Measurements from ENCODE around the gene SMAGP. TPM values are rescaled to one million over a fixed set of nuclear protein-coding genes. Genes with fewer than 3 reads are reported as not detected.

The SMAGP gene
- total and polyA plus RNA-seq, 2 of the 13 experiments (the other 11 are each of a cell fraction or from before 2014, with no cell fraction given): 9.2 TPM

DNA sequence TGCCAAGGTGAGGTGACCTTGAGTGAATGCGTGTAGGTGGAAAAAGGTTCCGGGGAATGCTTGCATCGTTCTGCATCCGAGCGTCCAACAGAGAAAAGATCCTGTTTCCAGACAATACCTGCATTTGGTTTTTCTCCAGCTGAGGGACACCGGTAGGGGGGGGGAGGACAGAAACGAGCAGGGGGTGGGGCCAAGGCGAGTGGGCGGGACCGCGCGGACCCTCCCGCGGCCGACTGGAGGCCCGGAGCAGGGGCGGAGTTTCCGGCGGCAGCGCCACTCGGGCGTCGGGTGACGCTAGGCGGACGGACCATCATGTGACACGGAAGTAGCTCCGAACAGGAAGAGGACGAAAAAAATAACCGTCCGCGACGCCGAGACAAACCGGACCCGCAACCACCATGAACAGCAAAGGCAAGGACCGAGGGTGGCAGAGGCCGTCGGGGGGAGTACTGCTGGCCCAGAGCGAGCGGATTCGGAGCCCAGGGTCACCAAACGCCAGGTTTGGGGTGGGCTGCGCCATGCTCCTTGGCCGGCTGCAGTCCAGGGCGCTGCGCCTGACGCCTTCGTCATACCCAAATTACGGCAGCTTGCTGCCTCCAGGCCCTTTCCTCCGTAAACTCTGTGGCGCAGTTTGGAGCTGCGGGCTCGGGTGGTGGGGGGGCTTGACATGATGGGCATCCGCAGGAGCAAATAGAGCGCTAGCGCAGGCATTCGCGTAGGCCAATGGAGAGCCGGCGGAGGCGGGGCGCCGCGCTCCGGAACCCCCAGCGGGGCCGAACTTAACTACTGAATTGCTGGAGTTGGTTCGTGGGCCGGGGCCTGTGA lies 31.5 kb downstream of the SMAGP start, which contains the start of gene DAZAP2 (continued):
- TF ChIP-seq, protein P1, sequence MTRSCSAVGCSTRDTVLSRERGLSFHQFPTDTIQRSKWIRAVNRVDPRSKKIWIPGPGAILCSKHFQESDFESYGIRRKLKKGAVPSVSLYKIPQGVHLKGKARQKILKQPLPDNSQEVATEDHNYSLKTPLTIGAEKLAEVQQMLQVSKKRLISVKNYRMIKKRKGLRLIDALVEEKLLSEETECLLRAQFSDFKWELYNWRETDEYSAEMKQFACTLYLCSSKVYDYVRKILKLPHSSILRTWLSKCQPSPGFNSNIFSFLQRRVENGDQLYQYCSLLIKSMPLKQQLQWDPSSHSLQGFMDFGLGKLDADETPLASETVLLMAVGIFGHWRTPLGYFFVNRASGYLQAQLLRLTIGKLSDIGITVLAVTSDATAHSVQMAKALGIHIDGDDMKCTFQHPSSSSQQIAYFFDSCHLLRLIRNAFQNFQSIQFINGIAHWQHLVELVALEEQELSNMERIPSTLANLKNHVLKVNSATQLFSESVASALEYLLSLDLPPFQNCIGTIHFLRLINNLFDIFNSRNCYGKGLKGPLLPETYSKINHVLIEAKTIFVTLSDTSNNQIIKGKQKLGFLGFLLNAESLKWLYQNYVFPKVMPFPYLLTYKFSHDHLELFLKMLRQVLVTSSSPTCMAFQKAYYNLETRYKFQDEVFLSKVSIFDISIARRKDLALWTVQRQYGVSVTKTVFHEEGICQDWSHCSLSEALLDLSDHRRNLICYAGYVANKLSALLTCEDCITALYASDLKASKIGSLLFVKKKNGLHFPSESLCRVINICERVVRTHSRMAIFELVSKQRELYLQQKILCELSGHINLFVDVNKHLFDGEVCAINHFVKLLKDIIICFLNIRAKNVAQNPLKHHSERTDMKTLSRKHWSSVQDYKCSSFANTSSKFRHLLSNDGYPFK (CRISPR knock-in tag; IDR thresholded peaks at IDR 0.05; ENCODE audit: borderline replicate concordance): 0 out of 2 replicates have a peak, but pooled peaks have one; percentile 65
- TF ChIP-seq SPEN (CRISPR knock-in tag; IDR thresholded peaks at IDR 0.05; ENCODE audit: low read depth) (peak; percentile 26; the same call in 1 of the 2 replicates), ZIK1 (CRISPR knock-in tag; IDR thresholded peaks at IDR 0.05; ENCODE audit: borderline replicate concordance, low read depth) (0 out of 2 replicates have a peak, but pooled peaks have one; percentile 40), ZNF891 (CRISPR knock-in tag; IDR thresholded peaks at IDR 0.05) (no peak), KDM5B (CRISPR knock-in tag; IDR thresholded peaks at IDR 0.05; ENCODE audit: borderline replicate concordance) (peak; percentile 82), ZNF335 (CRISPR knock-in tag; IDR thresholded peaks at IDR 0.05) (peak; percentile 65; the same call in 1 of the 2 replicates), ZNF549 (CRISPR knock-in tag; IDR thresholded peaks at IDR 0.05) (peak; percentile 38; the same call in 1 of the 2 replicates), ZNF792 (CRISPR knock-in tag; IDR thresholded peaks at IDR 0.05) (peak; percentile 59; the same call in 1 of the 2 replicates), CEBPG (CRISPR knock-in tag; IDR thresholded peaks at IDR 0.05) (peak; percentile 7; the same call in 1 of the 2 replicates), SALL2 (CRISPR knock-in tag; IDR thresholded peaks at IDR 0.05) (peak; percentile 89; the same call in 1 of the 2 replicates), ZNF143 (CRISPR knock-in tag; IDR thresholded peaks at IDR 0.05) (0 out of 2 replicates have a peak, but pooled peaks have one; percentile 57), ZEB1 (IDR thresholded peaks at IDR 0.05; ENCODE audit: insufficient replicate concordance, low read depth) (peak; percentile 29), ZFP36L2 (CRISPR knock-in tag; IDR thresholded peaks at IDR 0.05) (no peak), NCOR1 (IDR thresholded peaks at IDR 0.05; ENCODE audit: borderline replicate concordance, low read length) (peak; percentile 37; the same call in 1 of the 2 replicates), CCDC6 (CRISPR knock-in tag; IDR thresholded peaks at IDR 0.05) (peak; percentile 58; the same call in 1 of the 2 replicates), FOXC1 (CRISPR knock-in tag; IDR thresholded peaks at IDR 0.05; ENCODE audit: borderline replicate concordance) (peak; percentile 33; the same call in 1 of the 2 replicates), ASH2L (IDR thresholded peaks at IDR 0.05; ENCODE audit: insufficient read length, low read depth, low read length) (peak; percentile 96), KAT2B (IDR thresholded peaks at IDR 0.05; ENCODE audit: borderline replicate concordance, low read depth, low read length) (no peak), ZNF12 (CRISPR knock-in tag; IDR thresholded peaks at IDR 0.05) (0 out of 2 replicates have a peak, but pooled peaks have one; percentile 20)
- TF ChIP-seq, protein P2, sequence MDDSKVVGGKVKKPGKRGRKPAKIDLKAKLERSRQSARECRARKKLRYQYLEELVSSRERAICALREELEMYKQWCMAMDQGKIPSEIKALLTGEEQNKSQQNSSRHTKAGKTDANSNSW (CRISPR knock-in tag; IDR thresholded peaks at IDR 0.05; ENCODE audit: borderline replicate concordance): peak; percentile 99; the same call in 1 of the 2 replicates
- TF ChIP-seq, protein P3, sequence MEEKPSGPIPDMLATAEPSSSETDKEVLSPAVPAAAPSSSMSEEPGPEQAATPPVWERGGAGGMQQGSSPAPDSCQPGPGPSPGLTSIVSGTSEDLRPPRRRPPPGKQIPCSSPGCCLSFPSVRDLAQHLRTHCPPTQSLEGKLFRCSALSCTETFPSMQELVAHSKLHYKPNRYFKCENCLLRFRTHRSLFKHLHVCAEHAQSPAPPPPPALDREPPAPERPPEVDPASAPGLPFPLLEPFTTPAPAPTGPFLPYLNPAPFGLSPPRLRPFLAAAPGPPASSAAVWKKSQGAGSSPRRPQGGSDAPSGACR (CRISPR knock-in tag; IDR thresholded peaks at IDR 0.05): peak; percentile 34; the same call in 1 of the 2 replicates
- TF ChIP-seq, protein P4, sequence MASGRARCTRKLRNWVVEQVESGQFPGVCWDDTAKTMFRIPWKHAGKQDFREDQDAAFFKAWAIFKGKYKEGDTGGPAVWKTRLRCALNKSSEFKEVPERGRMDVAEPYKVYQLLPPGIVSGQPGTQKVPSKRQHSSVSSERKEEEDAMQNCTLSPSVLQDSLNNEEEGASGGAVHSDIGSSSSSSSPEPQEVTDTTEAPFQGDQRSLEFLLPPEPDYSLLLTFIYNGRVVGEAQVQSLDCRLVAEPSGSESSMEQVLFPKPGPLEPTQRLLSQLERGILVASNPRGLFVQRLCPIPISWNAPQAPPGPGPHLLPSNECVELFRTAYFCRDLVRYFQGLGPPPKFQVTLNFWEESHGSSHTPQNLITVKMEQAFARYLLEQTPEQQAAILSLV (CRISPR knock-in tag; IDR thresholded peaks at IDR 0.05; ENCODE audit: borderline replicate concordance): no peak
- TF ChIP-seq, protein P5, sequence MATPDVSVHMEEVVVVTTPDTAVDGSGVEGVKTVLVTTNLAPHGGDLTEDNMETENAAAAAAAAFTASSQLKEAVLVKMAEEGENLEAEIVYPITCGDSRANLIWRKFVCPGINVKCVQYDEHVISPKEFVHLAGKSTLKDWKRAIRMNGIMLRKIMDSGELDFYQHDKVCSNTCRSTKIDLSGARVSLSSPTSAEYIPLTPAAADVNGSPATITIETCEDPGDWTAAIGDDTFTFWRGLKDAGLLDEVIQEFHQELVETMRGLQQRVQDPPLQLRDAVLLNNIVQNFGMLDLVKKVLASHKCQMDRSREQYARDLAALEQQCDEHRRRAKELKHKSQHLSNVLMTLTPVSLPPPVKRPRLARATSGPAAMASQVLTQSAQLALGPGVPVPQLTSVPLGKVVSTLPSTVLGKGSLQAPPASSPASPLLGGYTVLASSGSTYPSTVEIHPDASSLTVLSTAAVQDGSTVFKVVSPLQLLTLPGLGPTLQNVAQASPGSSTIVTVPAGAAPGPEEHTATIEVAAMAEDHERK (CRISPR knock-in tag; IDR thresholded peaks at IDR 0.05; ENCODE audit: low read depth): peak; percentile 77

All from HepG2 (cell line).